ENCODE measurements around the gene ATXN1.

Gene ATXN1

GRCh38 chr6:16718356-16718755, 42.9 kb downstream of the ATXN1 start:
- TF ChIP-seq, protein P1, sequence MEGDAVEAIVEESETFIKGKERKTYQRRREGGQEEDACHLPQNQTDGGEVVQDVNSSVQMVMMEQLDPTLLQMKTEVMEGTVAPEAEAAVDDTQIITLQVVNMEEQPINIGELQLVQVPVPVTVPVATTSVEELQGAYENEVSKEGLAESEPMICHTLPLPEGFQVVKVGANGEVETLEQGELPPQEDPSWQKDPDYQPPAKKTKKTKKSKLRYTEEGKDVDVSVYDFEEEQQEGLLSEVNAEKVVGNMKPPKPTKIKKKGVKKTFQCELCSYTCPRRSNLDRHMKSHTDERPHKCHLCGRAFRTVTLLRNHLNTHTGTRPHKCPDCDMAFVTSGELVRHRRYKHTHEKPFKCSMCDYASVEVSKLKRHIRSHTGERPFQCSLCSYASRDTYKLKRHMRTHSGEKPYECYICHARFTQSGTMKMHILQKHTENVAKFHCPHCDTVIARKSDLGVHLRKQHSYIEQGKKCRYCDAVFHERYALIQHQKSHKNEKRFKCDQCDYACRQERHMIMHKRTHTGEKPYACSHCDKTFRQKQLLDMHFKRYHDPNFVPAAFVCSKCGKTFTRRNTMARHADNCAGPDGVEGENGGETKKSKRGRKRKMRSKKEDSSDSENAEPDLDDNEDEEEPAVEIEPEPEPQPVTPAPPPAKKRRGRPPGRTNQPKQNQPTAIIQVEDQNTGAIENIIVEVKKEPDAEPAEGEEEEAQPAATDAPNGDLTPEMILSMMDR (IDR thresholded peaks at IDR 0.05), result no peak

DNA sequence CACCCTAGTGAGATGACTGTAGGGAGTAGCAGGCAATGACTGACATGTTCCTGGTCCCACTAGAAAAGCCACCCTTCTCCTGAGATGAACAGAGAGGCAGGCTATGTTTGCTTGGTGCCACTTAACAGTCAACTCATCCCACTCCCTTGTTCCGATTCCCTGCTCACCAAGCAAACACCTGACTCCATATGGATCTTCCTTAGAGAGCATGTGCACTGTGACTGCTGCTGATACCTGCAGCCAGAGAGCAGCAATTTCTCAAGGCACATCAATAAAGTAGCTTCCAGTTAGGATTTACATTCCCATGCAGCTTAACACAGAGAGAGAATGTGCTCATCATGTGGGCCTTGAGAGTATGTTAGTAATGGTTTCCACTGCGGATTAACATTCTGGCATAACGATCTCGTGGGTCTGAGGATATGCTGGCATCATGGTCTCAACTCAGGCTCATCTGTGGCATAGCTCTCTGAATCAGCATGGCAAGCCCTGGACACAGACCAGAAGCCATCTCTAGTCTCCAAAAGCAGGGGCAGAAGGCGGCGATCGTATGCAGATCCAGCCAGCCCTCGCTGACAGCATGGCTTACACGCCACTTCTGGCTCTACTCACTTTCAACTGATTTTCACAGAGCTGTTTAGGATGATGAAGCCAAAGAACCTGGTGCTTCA, 43.9 kb downstream of the ATXN1 start:
- TF ChIP-seq, protein P1 (IDR thresholded peaks at IDR 0.05), result no peak

DNA sequence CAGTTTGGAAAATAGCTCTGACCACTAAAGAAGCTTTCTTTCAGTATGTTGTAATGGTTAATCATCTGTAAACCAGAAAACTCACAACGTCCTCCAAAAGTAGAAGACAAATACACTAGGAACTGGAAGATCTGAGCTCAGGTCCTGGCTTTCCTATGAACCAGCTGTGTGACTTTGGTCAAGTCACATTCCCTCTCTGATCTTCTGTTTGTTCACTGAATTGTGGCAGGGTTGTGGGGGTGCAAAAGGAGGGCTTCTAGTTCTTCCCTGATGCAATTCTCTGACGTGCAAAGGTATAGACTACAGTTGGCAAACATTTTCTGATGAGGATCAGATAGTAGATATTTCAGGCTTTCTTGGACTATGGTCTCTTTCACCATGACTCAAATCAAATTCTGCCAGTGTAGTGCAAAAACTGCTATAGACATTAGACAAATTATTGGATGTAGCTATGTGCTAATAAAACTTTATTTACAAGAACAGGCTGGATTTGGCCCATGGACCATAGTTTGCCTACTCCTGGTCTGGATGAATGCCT, 44.9 kb downstream of the ATXN1 start:
- TF ChIP-seq, protein P1 (IDR thresholded peaks at IDR 0.05), result no peak

GRCh38 chr6:16713597-16713996, 47.7 kb downstream of the ATXN1 start:
- TF ChIP-seq, protein P1 (IDR thresholded peaks at IDR 0.05), result no peak

DNA sequence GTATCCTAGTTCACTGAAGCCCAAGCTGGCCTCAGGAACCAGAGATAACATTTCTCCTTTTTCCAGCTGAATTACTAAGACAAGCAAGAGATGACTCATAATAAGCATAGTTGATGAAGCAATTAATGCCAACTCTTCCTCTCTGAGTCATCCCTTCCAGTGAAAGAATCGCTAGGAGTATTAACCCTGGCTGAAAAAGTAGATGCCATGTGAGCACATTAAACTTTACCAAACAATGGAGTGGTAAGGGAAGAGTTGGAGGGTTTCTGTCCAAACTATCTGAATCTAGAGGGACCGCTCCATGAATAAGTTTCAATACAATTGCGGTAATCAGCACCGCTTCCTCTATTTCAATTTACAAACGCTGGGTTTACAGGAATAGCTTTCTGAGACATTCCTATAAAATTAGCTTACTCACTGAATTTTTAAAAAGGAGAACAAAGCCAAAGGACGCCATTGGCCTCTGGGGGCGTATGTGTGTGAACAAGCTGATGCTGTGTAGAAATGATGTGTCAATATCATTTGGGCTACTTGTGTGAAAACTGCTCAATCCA, 48.3 kb downstream of the ATXN1 start:
- TF ChIP-seq, protein P1 (IDR thresholded peaks at IDR 0.05), result no peak

DNA sequence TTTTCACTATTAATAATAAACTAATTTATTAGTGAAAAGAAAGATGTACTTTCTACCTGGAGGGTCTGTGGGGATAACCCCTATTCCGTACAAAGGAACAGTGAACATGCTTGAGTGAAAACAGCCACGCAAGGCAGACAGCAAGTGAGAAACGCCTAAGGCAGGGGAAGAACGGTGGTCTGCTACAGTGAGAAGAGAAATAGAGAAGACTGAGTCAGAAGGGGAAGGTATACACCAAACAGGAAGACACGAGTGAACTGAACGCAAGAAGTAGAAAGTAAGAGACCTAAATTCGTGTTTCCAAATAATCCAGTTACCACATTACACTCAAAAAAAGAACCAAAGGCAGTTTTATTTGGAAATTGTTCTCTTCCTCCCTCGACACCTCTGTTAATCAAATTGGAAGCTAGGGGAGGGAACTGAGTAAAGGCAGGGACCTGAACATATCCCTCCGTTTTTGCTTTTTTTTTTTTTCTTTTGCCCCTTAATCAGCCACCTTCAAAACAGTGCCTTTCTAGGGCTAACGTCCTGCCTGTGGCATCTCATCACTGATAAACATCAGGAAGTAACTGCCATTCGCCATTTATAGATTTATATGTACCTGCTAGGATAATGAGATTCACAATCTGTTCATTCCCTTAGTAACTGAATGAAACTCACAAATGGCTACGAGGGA, 48.9 kb downstream of the ATXN1 start:
- TF ChIP-seq, protein P1 (IDR thresholded peaks at IDR 0.05), result no peak

GRCh38 chr6:16711546-16712254, 49.6 kb downstream of the ATXN1 start:
- TF ChIP-seq, protein P1 (IDR thresholded peaks at IDR 0.05), result no peak
